Measurements from ENCODE around the gene STKLD1.
"Not testable (repeated sequence)": the region's sequence is repeated elsewhere in the genome, so short reads cannot be mapped to it uniquely, and the experiment has no call there.

STKLD1 gene

DNA sequence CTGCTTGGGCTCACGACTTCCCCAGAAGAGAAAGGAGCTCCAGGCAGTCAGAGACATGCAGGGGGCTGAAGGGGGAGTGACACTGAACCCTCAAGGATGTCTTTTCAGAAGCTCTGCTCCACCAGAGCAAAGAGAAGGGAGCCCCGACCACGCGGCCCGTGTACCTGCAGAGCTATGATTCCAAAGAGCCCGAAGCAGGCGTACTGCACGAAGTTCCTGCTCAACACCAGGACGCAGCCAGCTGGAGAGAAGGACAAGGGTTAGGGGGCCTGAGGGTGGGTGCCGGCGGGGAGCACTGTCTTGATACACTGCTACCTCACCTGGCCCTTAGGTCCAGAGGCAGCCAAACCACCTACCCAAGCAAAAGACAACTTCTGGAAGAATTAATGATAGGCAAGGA, 9.7 kb upstream of the STKLD1 start:
- DNase-seq: no peak

DNA sequence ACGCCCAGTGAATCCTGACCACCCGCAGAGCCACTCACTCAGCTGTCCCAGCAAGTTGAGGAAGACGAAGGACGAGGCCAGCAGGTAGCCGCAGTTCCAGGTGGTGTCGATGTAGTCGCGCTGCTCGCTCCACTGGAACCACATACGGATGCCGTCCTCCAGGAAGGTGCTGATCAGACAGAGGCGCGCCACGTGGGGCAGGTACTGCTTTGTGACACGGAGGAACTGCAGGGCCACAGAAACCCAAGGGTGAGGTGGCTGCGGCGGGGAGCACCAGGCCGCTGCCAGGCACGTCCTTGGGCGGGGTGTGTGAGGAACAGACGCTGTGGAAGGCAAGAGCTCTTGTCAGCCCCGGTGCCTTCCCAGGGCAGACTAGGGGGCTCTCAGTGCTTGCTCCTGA, 8.9 kb upstream of the STKLD1 start:
- no peak for DNase-seq

GRCh38 chr9:133367778-133368177, 8.4 kb upstream of the STKLD1 start:
- DNase-seq: no peak

GRCh38 chr9:133368249-133368881, 7.8 kb upstream of the STKLD1 start:
- peak in 1 of 2 experiments; percentile 57 for DNase-seq

- DNase-seq: no peak
Observed at GRCh38 chr9:133369422-133369821, 6.7 kb upstream of the STKLD1 start.

DNA sequence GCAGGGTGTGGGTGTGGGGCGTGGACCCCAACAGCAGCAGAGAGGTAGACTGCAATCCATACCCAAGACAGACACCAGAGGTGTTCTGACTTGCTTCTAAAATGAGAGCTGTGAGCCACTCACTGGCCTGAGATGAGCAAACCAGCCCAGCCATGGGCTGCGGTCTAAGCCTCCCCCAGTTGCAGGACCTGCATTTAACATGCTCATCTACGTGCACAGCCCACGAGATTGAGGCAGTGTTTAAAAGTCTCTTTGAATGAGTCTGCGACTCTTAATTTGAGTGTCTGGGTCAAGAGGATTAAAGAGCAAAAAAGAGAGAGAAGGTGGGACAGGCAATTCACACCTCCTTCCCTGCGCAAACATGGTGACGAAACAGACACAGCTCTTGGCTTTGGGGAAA, 6.2 kb upstream of the STKLD1 start:
- DNase-seq: no peak

DNA sequence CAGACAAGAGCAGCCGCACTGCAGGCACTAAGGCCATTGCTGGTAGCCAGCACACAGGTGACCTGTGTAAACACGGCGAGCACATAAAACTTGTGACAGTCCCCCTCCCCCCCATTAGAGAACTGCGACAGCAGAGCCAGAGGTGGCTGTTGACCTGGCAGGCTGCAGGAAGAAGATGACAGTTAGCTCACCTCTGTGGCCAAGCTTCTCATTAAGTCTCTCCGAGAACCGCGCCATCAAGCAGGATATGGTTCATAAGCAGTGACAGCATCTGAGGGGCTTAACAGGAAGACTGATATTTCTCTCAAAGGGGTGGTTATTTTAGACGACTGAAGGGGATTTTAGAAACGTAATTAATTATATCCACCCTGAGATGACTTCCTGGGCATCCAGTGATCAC, 5.5 kb upstream of the STKLD1 start:
- no peak for DNase-seq

GRCh38 chr9:133371261-133371711, 4.9 kb upstream of the STKLD1 start:
- DNase-seq: no peak

GRCh38 chr9:133372144-133372543, 4.0 kb upstream of the STKLD1 start:
- DNase-seq: no peak

- no peak for DNase-seq
Observed at GRCh38 chr9:133374612-133375115, 1.5 kb upstream of the STKLD1 start.

DNA sequence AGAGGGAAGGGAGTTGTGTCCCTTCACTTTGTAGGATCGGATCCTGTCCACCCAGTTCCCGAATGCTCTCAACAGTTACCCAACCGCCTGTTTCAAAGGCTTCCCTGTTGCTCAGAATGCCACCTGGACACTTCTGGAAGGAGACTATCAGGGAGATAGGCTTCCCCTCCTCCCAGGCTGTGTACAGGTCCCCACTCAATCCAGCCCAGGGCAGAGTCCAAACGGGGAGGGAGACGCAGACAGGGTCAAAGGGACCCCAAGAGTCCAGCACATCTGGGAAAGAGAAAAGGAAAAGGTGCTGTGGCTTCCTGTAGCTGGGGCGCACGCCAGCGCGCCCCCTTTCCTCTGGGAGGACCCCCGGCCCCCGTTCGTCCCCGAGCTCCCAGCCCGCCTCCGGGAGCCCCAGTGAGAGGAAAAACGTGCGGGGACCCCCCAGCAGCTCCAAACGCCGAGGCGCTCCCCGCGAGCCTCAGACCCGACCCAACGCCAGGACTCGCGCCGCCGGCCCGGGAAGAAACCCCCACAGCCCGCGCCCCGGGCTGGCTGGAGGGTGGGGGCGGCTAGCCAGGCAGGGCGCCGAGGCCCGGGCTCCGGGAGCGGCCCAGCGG, 946 bp upstream of the STKLD1 start:
- peak in 1 of 2 experiments; percentile 54 for DNase-seq

- not testable (repeated sequence) for DNase-seq
Observed at GRCh38 chr9:133377280-133377679, 1.1 kb downstream of the STKLD1 start.

- DNase-seq: no peak
Observed at GRCh38 chr9:133377721-133378216, 1.6 kb downstream of the STKLD1 start.

DNA sequence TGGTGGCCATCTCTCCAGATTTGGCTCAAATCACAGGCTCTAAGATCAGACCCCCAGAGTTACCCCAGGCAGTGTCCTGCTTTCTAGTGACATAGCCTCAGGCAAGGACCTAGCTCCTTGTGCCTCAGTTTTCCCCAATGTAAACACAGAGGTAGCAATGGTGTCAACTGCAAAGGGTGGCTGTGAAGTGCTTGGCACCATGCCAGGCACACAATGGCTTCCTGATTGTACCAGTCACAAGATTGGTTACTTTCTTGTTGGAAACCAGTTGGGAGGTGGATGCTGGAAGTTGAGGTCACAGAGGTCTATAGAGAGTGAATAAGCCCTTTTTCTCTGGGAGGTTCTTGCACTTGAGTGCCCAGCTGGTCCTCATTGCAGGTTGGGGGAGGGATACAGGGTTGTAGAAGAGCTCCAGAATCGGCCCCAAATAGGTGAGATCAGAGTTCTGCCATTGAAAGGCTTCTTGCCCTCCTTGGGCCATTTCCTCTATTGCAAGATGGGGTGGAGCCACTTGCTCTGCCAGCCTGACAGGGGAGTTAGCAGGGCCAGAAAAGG, 2.3 kb downstream of the STKLD1 start:
- no peak for DNase-seq

GRCh38 chr9:133379153-133380086, 3.3 kb downstream of the STKLD1 start:
- no peak for DNase-seq

- no peak for DNase-seq
Observed at GRCh38 chr9:133380734-133381133, 4.6 kb downstream of the STKLD1 start.

- no peak for DNase-seq
Observed at GRCh38 chr9:133382507-133383141, 6.5 kb downstream of the STKLD1 start.

DNA sequence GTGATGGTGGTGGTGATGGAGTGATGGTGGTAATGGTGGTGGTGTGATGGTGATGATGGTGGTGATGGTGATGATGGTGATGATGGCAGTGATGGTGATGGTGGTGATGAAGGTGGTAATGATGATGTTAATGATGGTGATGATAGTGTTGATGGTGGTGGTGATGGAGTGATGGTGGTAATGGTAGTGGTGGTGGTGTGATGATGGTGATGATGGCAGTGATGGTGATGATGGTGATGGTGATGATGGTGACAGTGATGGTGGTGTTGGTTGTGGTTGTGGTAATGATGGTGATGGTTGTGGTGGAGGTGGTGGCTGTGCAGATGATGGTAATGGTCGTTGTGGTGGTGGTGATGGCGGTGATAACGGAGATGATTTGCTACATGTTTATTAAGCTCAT, 7.3 kb downstream of the STKLD1 start:
- no peak for DNase-seq

- DNase-seq: no peak
Observed at GRCh38 chr9:133384736-133385321, 8.7 kb downstream of the STKLD1 start.

- DNase-seq: no peak
Observed at GRCh38 chr9:133385452-133385851, 9.3 kb downstream of the STKLD1 start.

- DNase-seq: no peak
Observed at GRCh38 chr9:133386338-133386737, 10.2 kb downstream of the STKLD1 start.

DNA sequence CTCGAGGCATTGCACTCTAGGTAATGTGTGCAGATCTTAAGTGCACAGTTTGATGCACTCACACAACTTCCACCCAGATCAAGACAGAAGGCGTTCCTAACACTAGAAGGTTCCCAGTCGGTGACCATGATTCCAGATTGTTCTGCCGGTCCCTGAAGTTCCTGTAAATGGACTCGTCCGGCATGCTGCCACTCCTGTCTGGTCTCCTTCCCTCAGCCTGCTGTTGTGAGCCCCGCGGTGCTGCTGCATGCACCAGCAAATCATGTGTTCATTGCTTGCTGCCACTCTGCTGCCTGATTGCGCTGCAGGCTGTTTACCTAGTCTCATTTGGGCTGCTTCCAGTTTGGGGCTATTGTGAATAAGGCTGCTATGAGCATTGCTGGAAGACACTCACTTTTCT, 11.5 kb downstream of the STKLD1 start:
- DNase-seq: no peak
